Esophagus (tissue), 2 donors: ENCODE data around the gene HGD. TPM values are rescaled to one million over a fixed set of nuclear protein-coding genes. Genes with fewer than 3 reads are reported as not detected.
"Not testable (repeated sequence)": the region's sequence is repeated elsewhere in the genome, so short reads cannot be mapped to it uniquely, and the experiment has no call there.

Experiments
- H3K27ac ChIP-seq, 2 donors: one replicate each; pipeline ENCODE4 v1.5.1; 2013; ENCODE audit warnings: low read depth in 2 of 2, mild to moderate bottlenecking in 2 of 2, inconsistent platforms in 1 of 2, low read length in 1 of 2, moderate library complexity in 1 of 2
- H3K27me3 ChIP-seq, 2 donors: one replicate each; pipeline ENCODE4 v1.6.1; 2013; ENCODE audit warnings: low read length in 2 of 2, control low read depth in 1 of 2, mild to moderate bottlenecking in 1 of 2; ENCODE audit not compliant: insufficient read depth in 2 of 2, control insufficient read depth in 1 of 2
- H3K36me3 ChIP-seq, 2 donors: one replicate each; pipeline ENCODE4 v1.6.1; 2013; ENCODE audit warnings: low read length in 1 of 2; ENCODE audit not compliant: control insufficient read depth in 2 of 2, insufficient read depth in 2 of 2
- H3K4me1 ChIP-seq, 2 donors: one replicate each; pipeline ENCODE4 v1.6.1; 2013; ENCODE audit warnings: low read length in 1 of 2; ENCODE audit not compliant: control insufficient read depth in 2 of 2, insufficient read depth in 2 of 2
- H3K4me3 ChIP-seq, 2 donors: one replicate each; pipeline ENCODE4 v1.5.1; 2013; ENCODE audit warnings: low read length in 2 of 2, mild to moderate bottlenecking in 2 of 2, low read depth in 1 of 2, moderate library complexity in 1 of 2
- H3K9me3 ChIP-seq, 2 donors: one replicate each; pipeline ENCODE4 v1.6.1; 2013; ENCODE audit warnings: mild to moderate bottlenecking in 2 of 2, low read depth in 1 of 2, low read length in 1 of 2, moderate library complexity in 1 of 2; ENCODE audit not compliant: control insufficient read depth in 2 of 2, insufficient read depth in 1 of 2
- WGBS, 2 donors: extraction: QIAGEN DNeasy Blood & Tissue Kit; methylation state at CpG; one replicate each; pipeline ENCODE4 v1.1.7; 2013; 5-methylcytosine and 5-hydroxymethylcytosine counted together
- polyA plus RNA-seq, 2 donors: library from polyadenylated mRNA; stranded (reverse); fragments of 200-250 nt; gene quantifications; one replicate each; pipeline ENCODE4 v1.2.3, GENCODE V29; 2013
- donor health status: healthy with polysubstance abuse.
- donor health status: Bipolar disorder and iron deficiency.

The HGD gene
- polyA plus RNA-seq, 2 donors, result 0.06 TPM

DNA sequence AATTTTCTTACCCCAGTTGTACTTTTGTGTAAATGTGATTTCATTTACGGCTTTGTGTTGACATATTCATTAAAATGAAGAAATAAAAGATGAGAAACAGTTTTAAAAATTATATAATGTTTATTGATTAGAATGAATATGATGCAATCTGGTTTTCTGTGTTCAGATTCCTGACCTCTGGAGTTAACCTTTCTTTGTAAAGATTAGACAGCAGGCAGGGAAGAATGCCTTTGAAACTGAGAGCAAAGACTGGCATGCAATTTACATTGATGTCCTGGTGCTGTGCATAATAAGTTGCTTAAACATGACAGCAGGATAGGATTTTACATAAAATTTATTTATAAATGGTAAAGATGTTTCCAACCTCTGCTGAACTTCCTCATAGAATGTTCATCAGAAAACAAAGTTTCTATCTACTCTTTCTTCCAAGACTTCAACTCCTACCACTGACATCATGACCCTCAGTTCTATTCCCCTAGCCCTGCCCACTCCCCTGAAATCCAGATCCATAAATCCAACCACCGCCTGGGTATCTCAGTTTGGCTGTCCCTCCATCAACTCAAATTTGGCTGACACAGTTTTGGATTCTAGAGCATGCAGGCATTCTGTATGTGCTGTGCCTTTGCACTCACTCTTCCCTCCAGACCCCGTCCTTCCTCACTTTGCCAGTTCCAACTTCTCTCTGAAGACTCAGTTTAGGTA is 1.7 kb downstream of the HGD start:
- WGBS, 2 donors, result 88 to 95% methylated on average over 3 of the region's 3 CpGs
- Histone ChIP-seq H3K4me1 (no peaks in the 10 kb centered on the region), H3K27me3 (no peaks in the 10 kb centered on the region), H3K27ac (no peak overlapping the region), H3K36me3 (no peaks in the 10 kb centered on the region), H3K4me3 (no peak overlapping the region), H3K9me3 (no peaks in the 10 kb centered on the region)

GRCh38 chr3:120678984-120679383 is 3.1 kb downstream of the HGD start:
- Histone ChIP-seq H3K4me3 (no peak overlapping the region), H3K36me3 (no peaks in the 10 kb centered on the region), H3K9me3 (no peaks in the 10 kb centered on the region), H3K27me3 (no peaks in the 10 kb centered on the region), H3K27ac (no peak overlapping the region), H3K4me1 (no peaks in the 10 kb centered on the region)
- 29 to 31% methylated on average over 3 of the region's 3 CpGs for WGBS, 2 donors

DNA sequence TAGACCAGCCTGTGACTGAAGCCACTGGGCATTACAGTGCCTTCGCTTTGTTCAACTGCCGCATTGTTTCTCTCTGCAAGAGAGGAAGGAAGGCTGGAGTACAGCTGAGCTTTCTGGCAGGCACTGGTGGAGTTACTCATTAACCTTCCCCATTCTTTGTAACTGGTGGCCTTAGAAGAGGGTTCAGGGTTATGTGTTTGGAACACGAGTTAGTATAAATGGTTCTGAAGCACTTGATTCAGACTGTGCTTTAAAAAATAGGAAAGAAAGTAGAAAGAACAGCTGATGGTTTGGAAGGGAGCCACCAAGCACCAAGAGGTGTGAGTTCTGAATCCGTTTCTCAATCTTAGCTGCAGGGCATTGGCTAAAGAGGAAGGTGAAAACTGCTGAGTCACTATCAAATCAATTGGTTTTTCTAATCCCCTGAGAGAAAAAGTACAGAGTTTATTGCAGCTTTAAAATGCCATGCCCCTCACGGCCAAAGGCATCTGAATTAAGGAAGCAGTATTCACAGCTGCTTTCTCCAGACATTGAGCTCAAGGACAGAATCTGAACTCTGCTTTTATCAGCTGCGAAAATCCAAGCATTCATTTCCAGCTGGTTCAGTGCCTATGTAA is 3.6 kb downstream of the HGD start:
- Histone ChIP-seq H3K36me3 (no peaks in the 10 kb centered on the region), H3K27ac (peak overlapping the region; percentile 7 to 13), H3K4me3 (no peak overlapping the region), H3K9me3 (no peaks in the 10 kb centered on the region), H3K4me1 (no peaks in the 10 kb centered on the region), H3K27me3 (no peaks in the 10 kb centered on the region)
- WGBS, 2 donors, result 7 to 10% methylated on average over 6 of the region's 6 CpGs

- not testable (repeated sequence) for H3K4me1 ChIP-seq, H3K9me3 ChIP-seq
- WGBS, 2 donors, result 93 to 94% methylated on average over 7 of the region's 7 CpGs
Observed at GRCh38 chr3:120677193-120677592, 4.8 kb downstream of the HGD start.

DNA sequence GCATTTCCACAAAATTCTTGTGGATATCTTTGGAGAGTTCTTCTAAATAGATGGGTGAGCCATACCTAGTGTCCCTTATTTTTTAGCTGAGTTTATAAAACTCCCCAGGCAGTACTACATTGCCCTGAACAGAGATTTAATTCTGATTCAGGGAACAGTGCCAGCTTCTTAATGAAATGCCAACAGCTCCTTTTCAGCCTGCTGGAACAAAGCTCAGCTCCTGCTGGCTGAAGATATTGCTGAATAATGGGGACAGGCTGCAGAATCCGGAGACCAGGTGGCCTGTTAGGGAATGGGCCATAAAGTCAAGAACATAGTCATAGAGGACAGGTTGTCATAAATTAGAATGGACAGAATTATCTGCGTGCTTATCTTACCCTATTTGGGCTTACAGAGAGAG is 8.9 kb downstream of the HGD start:
- no peaks in the 10 kb centered on the region for H3K9me3 ChIP-seq
- H3K4me1 ChIP-seq, result no peaks in the 10 kb centered on the region
- H3K4me3 ChIP-seq, result no peak overlapping the region
- no peak overlapping the region for H3K27ac ChIP-seq
- H3K27me3 ChIP-seq, result no peaks in the 10 kb centered on the region
- no peaks in the 10 kb centered on the region for H3K36me3 ChIP-seq
- 24 to 35% methylated on average over 2 of the region's 2 CpGs for WGBS, 2 donors

More at GRCh38 chr3:120677193-120677592, 4.8 kb downstream of the HGD start:
- not testable (repeated sequence) for H3K36me3 ChIP-seq, H3K27me3 ChIP-seq, H3K4me3 ChIP-seq, H3K27ac ChIP-seq

DNA sequence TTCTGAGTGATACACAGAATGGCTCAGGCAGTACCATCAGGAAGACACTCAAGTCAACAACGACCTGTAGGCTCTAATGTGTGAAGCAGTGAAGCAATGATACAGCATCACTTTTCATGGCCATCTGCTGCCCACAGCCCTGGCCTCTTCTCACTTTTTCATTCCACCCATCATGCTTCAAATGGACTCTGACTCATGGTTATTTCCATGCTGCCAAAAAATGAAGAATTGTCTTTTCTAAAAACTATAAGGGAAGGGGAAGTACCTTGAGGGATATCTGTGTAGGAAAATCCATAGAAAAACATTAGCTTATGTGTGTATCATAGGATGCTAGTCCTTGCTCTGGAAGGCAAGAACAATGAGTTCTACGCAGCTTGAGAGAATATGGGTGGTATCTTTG is 11.5 kb downstream of the HGD start:
- H3K27ac ChIP-seq, result no peak overlapping the region
- no peaks in the 10 kb centered on the region for H3K27me3 ChIP-seq
- H3K4me3 ChIP-seq, result no peak overlapping the region
- WGBS, 2 donors, result 80 to 83% methylated on average over 2 of the region's 2 CpGs
- no peaks in the 10 kb centered on the region for H3K9me3 ChIP-seq
- H3K4me1 ChIP-seq, result no peaks in the 10 kb centered on the region
- H3K36me3 ChIP-seq, result no peaks in the 10 kb centered on the region

GRCh38 chr3:120664926-120665325 is 17.1 kb downstream of the HGD start:
- Histone ChIP-seq H3K27me3 (peaks cover 0 to 2% of the 10 kb centered on the region in 2 donors), H3K4me1 (no peaks in the 10 kb centered on the region), H3K36me3 (no peaks in the 10 kb centered on the region), H3K4me3 (no peak overlapping the region), H3K27ac (no peak overlapping the region), H3K9me3 (no peaks in the 10 kb centered on the region)

DNA sequence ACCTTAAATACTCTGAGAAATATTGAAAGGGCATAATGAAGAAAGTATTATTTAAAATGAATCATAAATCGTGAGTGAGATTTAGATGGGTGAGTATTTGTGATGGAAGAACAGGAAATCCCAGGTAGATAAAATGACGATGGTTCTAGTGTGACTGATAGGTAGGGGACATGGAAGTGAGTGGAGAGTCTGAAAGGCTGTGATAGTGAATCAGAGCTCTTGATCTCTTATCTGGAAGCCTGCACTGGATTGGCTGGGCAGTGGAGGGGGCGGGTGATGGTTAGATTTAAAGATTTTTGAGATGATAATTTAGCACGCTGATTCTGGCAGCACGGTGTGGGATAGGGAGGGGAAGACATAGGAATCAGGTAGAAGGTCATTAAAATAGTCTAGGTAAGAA is 20.1 kb downstream of the HGD start:
- Histone ChIP-seq H3K27ac (no peak overlapping the region), H3K4me3 (no peak overlapping the region), H3K4me1 (no peaks in the 10 kb centered on the region), H3K9me3 (no peaks in the 10 kb centered on the region), H3K27me3 (peaks cover 0 to 2% of the 10 kb centered on the region in 2 donors), H3K36me3 (no peaks in the 10 kb centered on the region)
- 59 to 64% methylated on average over 5 of the region's 5 CpGs for WGBS, 2 donors

- no peak overlapping the region for H3K4me3 ChIP-seq
- peaks cover 0 to 2% of the 10 kb centered on the region in 2 donors for H3K27me3 ChIP-seq
- H3K27ac ChIP-seq, result no peak overlapping the region
- no peaks in the 10 kb centered on the region for H3K4me1 ChIP-seq
- WGBS, 2 donors, result 21 to 42% methylated on average over 2 of the region's 2 CpGs
- H3K36me3 ChIP-seq, result no peaks in the 10 kb centered on the region
- no peaks in the 10 kb centered on the region for H3K9me3 ChIP-seq
Observed at GRCh38 chr3:120661106-120661905, 20.7 kb downstream of the HGD start.
